H1 (cell line): ENCODE data around the gene HS2ST1. TPM values are rescaled to one million over a fixed set of nuclear protein-coding genes. Genes with fewer than 3 reads are reported as not detected.

Source experiments
- ATF3 ChIP-seq: IDR thresholded peaks from 2 replicates; pipeline ENCODE4 v1.6.1; 2011; ENCODE audit warnings: low read depth, mild to moderate bottlenecking, low read length; ENCODE audit not compliant: insufficient read depth
- BRCA1 ChIP-seq: IDR thresholded peaks from 2 replicates; pipeline ENCODE4 v1.6.1; 2012; ENCODE audit warnings: low read depth, low read length, improper control_type of control experiment
- CEBPB ChIP-seq: IDR thresholded peaks from 2 replicates; pipeline ENCODE4 v1.6.1; 2012; ENCODE audit warnings: low read depth, low read length
- CHD7 ChIP-seq: fragments of 300-600 bp; sonication (generic); IDR thresholded peaks from 2 replicates; pipeline ENCODE4 v1.7.1; 2012; ENCODE audit warnings: low read length, moderate library complexity, mild to moderate bottlenecking, inconsistent platforms; ENCODE audit not compliant: insufficient replicate concordance
- RFX5 ChIP-seq: IDR thresholded peaks from 2 replicates; pipeline ENCODE4 v1.6.1; 2011; ENCODE audit warnings: low read depth, low read length, improper control_type of control experiment, borderline replicate concordance
- polyA plus RNA-seq, 7 experiments: library from polyadenylated mRNA; depleted of rRNA in 3 of 7; stranded (reverse) in 5 of 7; unstranded in 2 of 7; fragments of >200 nt in 5 of 7; fragments of 200-250 nt in 2 of 7; gene quantifications; 1 replicate in 5 of 7; 2 replicates in 1 of 7; 4 replicates in 1 of 7; pipeline versions ENCODE4 v1.2.1 to v1.2.3, GENCODE V29; 2011 to 2013; ENCODE audit warnings: missing spikeins in 2 of 7, mixed read lengths in 2 of 7
- total RNA-seq: library from RNA; stranded (reverse); fragmentation: NEBNext Ultra II Directional; extraction: Animal tissue kit (Norgen Biotek cat#: 25700); gene quantifications from 2 replicates; pipeline ENCODE4 v1.2.1, GENCODE V29; 2021
- TF ChIP-seq, protein P1 (sequence below): IDR thresholded peaks from 2 replicates; pipeline ENCODE4 v1.6.1; 2012; ENCODE audit warnings: inconsistent platforms

The HS2ST1 gene
- total and polyA plus RNA-seq, 2 of the 8 experiments (the other 6 are each of a cell fraction or from before 2014, with no cell fraction given) = 5.2 to 28.3 TPM

DNA sequence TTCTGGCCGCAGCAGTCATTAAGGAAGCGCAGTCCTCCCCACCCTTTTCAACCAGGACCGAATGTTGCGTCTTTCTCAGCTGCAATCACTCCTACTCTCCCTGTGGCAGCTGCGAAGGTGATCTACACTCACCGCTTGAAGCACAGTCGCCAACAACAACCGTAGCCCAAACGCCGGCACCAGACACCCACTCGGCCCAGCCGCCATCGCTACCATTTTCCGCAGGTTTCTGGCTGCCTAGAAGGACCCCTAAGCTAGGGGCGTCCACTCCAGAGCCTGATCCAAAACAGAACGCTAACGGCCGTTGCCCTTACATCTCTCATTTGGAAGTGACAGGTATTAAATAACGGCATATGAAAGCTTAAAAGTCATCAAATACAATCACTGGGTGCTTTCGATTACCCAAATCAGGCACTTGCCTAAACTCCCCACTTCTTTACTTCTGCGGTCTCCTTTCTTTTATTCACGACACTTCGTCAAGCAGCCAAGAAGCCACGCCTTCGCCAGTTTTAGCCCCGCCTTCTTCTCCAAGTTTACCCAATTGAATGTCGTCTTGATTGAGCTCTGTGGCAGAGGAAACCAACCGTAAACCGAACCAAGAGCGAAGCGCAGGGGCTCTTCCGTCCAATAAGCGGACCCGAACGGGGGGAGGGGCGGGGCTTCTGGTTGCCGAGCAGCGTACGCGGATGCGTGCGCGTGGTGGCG, 387 bp upstream of the HS2ST1 start, which contains the start of gene SELENOF (continued):
- TF ChIP-seq CHD7 = no peak
- TF ChIP-seq BRCA1 = no peak
- no peak for TF ChIP-seq RFX5
- TF ChIP-seq ATF3 = no peak
- no peak for TF ChIP-seq CEBPB
- TF ChIP-seq, protein P1, sequence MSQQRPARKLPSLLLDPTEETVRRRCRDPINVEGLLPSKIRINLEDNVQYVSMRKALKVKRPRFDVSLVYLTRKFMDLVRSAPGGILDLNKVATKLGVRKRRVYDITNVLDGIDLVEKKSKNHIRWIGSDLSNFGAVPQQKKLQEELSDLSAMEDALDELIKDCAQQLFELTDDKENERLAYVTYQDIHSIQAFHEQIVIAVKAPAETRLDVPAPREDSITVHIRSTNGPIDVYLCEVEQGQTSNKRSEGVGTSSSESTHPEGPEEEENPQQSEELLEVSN = no peak
